AG09309 (cell line): Measurements from ENCODE around the gene MGAT4C.

Experiments
- DNase-seq: peaks from one replicate; pipeline ENCODE4 v3.0.0-alpha.2; 2010; ENCODE audit warnings: low read depth
- H3K4me3 ChIP-seq: 2 replicates; pipeline ENCODE4 v1.5.1; 2011; ENCODE audit warnings: mild to moderate bottlenecking, low read depth, low read length, moderate library complexity; ENCODE audit not compliant: control insufficient read depth
- CTCF ChIP-seq: IDR thresholded peaks from 2 replicates; pipeline ENCODE4 v1.5.1; 2011; ENCODE audit warnings: mild to moderate bottlenecking, low read depth, low read length, inconsistent platforms; ENCODE audit not compliant: insufficient read depth, control insufficient read depth; ENCODE audit errors: missing control alignments

MGAT4C gene

DNA sequence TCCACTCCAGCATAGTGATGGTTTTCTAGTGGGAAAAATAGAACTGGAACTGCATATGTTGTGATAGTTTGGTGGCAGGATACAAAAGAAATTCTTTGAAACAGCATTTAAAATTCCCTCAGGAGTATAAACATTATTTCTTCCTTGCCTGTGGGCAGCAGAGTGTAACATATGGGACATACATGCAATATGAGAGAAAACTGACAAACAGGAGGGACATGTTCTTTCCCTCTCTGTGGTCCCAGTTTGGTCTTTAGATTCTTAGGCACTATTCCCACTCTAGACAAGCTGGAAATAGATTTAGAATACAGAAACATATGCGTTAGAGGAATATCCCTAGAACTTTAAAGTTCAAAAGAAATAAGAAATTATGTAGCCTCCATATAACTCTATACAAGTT, 68.0 kb downstream of the MGAT4C start:
- no peak for DNase-seq

GRCh38 chr12:86186449-86186848, 69.7 kb downstream of the MGAT4C start:
- H3K4me3 ChIP-seq, result no peak overlapping the region
- no peak for TF ChIP-seq CTCF
- no peak for DNase-seq

More for the DNA sequence above, 68.0 kb downstream of the MGAT4C start:
- no peak overlapping the region for H3K4me3 ChIP-seq
- TF ChIP-seq CTCF, result no peak

GRCh38 chr12:86179855-86180254, 76.3 kb downstream of the MGAT4C start:
- DNase-seq, result no peak
- TF ChIP-seq CTCF, result no peak
- H3K4me3 ChIP-seq, result no peak overlapping the region

GRCh38 chr12:86174188-86174587, 82.0 kb downstream of the MGAT4C start:
- TF ChIP-seq CTCF, result no peak
- no peak overlapping the region for H3K4me3 ChIP-seq
- no peak for DNase-seq

- no peak overlapping the region for H3K4me3 ChIP-seq
- TF ChIP-seq CTCF, result no peak
- DNase-seq, result no peak
These were observed 83.2 kb downstream of the MGAT4C start for GRCh38 chr12:86172913-86173443.

GRCh38 chr12:86170051-86170450, 86.1 kb downstream of the MGAT4C start:
- H3K4me3 ChIP-seq, result no peak overlapping the region
- no peak for TF ChIP-seq CTCF
- no peak for DNase-seq

DNA sequence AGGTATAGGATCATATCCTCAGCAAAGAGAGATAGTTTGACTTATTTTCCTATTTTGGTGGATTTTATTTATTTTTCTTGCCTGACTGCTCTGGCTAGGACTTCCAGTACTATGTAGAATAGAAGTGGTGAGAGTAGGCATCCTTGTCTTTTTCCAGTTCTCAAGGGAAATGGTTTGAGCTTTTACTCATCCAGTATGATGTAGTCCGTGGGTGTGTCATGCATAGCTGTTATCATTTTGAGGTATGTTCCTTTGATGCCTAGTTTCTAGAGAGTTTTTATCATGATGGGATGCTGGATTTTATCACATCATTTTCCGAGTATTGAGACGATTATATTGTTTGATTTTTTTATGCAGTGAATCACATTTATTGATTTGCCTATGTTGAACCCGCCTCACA, 97.2 kb downstream of the MGAT4C start:
- no peak for TF ChIP-seq CTCF
- H3K4me3 ChIP-seq, result no peak overlapping the region
- DNase-seq, result no peak
